HG03354 (cell line): ENCODE results near the gene NDUFB11.

ENCODE experiments used
- ATAC-seq: cut with Tn5 transposase; IDR thresholded peaks from one replicate; pipeline ENCODE4 v1.9.1; 2021; ENCODE audit warnings: mild to moderate bottlenecking; ENCODE audit not compliant: unreplicated experiment, poor library complexity, severe bottlenecking

NDUFB11 gene

GRCh38 chrX:47093860-47094259, 50.6 kb downstream of the NDUFB11 start:
- ATAC-seq: no peak

GRCh38 chrX:47093248-47093647, 51.3 kb downstream of the NDUFB11 start:
- no peak for ATAC-seq
